Activated effector memory CD4-positive, alpha-beta T cell treated with Interleukin-2 at 50 U/mL for 16 hours (primary cell): Measurements from ENCODE around the gene CSPG4.
"Not testable (repeated sequence)": the region's sequence is repeated elsewhere in the genome, so short reads cannot be mapped to it uniquely, and the experiment has no call there.

Experiments
- DNase-seq: peaks from one replicate; pipeline ENCODE4 v3.0.0-alpha.2; 2020

The CSPG4 gene

DNA sequence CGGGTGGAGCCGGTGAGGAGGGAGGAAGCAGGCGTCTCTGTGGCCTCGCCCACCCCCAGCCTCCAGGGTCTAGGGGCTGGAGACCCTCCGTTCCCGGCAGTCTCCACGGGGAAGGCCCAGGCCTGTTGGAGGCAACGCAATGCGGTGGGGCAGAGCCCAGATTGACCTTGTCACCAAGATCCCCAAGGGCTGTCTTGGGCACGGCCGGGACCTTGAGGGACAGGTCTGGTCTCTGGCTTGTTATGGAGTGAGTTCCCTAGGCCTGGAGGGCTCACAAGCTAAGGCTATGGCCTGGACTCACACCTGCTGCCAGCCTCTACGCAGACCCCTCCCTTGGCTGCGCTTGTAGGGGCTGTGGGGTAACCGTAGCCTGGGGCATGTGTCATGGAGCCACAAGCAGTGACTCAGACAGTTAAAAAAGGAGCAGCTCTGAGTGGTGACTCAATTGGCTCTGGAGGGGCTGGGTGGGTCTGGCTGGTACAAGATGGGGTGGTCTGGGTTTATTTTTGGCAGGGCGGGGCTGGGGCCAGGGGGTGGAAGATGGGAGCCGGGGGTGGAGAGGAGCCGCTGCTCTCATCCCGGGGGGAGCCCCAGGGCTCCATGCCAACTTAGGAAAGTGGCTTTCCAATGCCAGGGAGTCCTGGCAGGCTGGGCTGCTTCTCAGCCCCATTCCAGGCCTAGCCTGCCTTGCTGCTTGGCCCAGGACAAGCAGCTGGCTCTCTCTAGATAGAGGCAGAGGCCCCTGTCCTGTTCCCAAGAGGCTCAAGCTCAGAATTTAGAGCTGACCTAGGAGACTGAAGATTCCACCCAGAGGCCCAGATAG is 9.0 kb downstream of the CSPG4 start:
- not testable (repeated sequence) for DNase-seq

DNA sequence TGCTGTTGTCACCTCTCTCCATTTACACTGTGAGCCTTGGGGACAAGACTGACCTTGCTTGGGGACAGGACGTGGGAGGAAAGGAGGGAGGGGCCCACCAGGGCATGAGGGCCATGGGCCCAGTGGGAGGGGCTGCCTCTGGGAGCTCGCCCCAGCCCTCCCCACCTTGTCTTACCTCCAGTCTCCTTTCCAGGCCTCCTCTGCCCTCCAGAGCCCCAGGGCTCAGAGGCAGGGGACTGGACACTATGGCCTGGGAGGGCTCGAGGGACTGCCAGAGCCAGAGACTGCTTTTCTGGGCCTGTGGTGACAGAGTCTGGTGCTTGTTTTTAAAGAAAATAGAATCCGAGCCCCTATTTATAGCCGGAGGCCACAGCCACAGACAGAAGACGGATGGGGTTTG is 10.2 kb downstream of the CSPG4 start:
- DNase-seq, result no peak

DNA sequence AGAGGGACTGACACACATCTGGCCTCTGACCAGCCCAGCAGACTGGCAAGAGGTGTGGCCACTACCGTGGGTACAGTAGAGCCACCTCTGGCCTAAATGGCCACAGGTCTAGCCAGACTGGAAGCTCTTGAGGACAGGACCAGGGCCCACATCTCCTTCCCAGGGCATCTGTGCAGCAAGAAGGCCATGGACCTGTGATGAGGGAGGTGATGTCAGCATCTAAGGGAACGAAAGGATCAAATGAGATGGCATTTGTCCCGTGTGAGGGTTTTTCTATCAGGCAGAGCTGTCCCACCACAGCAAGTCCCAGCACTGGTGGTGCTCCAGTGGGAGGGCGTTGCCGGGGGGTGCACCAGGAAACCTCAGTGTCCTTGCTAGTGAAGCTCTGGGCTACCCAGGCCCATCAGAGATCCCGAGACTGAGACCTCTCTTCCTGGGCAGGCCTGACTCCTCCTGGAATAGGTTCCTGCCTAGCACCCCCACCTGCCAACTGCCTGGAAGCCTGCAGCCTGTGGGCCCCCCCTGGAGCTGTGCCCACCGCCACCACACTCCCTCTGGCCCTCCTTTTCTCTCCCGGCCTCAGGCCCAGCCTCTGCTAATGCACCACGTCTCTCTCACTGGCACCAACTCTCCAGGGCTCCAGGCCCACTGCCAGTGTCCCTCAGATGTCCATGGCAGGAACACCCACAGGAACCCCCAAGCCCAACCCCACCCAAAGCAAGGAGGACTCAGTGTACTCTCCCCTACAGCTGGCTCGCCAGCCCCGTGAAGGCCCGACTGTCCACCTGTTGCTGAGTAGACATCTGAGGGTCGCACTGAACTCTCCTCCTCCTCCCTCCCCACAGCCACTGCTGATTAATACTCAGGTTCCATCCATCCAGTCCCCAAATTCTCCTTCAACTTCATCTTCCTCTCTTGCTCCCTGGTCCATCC is 11.3 kb downstream of the CSPG4 start:
- not testable (repeated sequence) for DNase-seq

DNA sequence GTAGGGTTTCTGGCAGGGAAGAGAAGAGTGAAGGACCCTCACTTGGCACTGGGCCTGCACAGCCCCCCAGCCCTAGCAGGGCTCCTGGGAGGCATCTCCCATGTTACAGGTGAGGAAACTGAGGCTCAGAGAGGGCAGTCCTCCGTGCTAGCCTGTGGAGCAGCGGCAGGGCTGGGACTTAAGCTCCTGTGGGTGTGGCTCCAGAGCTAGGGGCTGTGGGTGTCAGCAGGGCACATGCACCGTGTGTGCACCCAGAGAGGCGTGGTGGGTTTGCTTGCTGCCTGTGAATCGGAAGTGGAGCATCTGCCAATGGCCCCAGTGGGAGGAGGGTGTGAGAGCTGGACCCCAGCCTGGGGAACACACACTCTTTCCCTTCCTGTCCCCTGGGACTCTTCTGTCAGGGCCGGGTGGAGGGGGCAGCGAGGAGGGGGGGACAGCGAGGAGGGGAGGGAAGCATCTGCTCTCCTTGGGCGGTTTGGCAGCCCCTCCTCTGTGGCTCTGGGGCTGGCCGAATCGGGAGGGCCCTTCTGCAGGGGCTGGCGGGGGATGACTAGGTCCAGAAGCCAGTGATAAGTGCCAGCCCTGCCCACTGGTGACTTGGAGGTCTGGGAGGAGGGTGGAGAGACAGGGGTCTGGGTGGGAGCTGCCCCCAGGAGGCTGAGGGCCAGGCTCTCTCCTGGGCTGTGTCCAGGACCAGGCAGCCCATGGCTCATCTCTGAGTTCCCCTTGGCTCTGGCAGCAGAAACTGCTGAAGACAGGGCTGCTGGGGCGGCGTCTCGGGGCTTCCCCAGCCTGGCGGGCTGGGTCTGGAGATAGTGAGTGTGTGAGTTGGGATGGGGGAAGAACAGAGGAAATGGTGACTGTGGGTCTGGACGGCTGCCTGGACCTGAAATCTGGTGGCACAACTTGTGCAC is 12.4 kb downstream of the CSPG4 start:
- not testable (repeated sequence) for DNase-seq

DNA sequence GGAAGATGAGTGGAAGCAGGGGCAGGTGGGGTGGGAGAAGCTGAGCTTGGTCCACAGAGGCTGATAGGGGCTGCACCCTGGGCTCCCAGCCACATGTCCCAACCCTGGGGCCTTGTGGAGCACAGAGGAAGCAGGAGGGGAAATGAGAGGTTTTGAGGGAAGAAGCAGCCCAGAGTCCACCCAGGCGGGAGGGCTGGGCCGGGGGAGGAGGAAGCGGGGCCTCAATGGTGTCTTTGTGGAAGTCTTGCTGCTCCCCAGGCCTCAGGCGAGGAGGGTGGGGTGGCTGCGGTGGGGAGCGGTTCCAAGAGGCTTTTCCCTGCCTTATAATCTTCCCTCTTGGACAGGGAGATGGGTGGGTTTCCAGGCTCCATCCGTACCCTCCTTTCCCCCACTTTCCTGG is 13.1 kb downstream of the CSPG4 start:
- DNase-seq, result not testable (repeated sequence)

DNA sequence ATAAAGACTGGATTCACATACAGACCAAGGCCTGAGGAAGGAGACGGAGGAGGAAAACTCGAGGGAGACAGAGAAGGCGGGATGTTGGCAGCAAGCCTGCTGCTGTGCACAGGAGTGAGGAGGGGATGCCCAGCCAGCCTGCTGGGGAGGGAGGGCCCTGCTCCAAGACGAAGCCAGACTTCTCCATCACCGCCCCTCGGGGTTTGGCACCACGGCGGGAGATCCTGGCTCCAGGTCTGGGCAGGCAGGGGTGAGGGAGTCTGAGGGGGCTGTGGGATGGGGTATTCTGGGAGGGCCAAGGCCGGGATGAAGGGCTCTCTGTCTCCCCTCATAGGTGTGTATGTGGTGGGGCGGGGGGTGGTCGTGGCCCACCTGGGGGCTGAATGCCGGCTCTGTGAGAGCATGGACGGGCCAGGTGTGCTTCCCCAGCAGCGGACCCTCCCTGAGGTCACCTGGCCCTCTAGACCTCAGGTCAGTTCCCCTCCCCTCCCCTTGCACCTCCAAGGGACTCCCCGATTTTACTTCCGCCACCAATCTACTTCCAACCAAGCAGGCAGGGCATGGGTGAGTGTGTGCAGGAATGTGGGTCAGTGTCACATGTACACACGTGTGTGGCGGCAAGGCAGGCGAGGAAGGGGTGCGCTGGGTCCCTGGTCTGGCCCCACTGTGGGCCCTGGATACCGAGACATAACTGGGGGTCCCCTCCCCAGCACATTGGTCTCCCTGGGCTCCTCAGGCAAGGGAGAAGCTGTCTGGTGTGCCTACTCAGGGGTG is 14.5 kb downstream of the CSPG4 start:
- not testable (repeated sequence) for DNase-seq

DNA sequence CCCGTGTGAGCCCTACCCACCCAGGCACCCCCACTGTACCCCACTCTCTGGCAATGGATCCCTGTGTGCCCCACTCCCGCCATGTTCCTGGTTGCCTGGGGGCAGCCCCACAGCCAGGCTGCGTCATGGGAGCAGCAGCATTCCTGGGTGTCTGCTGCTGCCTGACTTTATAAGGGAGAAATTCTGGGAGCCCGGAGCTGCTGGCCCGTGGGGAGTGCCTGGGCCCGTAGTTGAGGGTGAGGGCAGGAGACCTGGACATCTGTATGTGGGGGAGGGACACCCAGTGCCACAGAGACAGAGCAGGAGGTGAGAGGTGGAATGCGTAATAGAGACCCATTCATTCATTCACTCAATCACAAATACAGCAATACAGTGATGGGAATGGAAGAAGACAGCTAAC is 15.1 kb downstream of the CSPG4 start:
- DNase-seq, result no peak

DNA sequence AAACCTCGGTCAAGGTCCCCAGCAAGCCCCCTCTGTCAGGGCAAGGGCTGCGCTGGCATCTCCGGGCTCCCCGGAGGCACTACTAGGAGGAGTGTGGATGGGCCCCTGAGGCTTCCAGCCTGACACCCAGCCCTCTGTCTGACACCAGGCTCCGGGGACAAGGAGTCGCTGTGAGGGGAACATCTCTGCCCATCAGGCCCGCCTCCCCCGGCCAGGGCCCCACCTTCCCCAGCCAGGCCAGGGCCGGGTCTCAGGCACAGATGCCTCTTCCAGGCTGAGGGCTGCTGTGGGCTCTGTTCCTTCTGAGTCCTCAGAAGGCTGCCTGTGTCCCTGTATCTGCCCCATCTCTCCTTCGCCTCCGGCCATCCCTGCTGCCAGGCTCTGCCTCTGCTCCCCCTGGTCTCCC is 15.8 kb downstream of the CSPG4 start:
- DNase-seq, result no peak

DNA sequence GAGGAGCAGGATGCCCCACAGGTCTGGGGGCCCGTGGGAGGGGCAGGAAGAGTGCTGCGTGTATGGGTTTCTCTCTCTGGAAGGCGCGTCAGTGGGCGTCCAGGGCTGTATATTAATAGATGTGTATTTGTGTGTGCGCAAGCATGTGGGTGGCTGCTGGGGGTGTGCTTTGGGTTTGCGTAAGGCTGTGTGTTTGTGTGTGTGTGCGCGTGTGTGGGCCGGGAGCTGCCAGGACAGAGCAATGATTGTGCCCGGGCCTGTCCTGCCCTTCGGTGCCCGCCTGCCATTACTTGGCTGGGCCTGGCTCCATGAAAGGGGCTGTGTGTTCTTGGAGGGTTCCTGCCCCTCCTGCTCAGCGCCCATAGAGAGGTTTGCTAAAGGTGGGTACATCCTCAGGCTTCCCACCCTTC is 16.3 kb downstream of the CSPG4 start:
- DNase-seq, result no peak

DNA sequence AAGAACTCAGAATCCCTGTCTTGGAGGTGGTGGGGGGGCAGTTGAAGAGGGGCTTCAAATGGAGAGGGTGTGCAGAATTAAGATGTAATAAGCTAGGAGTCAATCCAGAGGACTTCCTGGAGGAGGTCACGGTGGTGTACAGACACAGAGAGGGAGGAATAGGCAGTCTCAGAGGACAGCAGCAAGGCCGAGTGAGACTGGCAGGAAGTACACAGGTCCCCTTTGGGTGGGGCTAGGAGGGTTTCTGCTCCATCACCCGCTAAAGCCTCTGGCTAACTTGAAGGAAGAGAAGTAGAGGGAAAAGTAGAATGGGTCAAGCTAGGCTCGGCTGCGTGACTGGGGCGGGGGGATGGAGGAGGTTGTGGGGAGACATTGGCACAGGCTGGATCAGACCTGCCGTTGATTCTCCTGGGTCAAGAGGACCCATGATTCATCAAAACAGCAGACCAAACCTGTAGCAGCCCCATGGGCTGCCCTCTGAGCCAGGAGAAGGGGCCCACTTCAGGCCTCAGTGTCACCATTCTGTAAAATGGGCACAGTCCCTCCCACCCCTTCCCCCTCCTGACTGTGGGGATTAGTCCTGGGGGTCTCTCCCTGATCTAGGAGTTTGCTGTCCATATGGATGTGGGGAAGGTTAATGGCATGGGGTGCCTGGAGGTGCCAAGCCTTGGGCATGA is 16.9 kb downstream of the CSPG4 start:
- no peak for DNase-seq

DNA sequence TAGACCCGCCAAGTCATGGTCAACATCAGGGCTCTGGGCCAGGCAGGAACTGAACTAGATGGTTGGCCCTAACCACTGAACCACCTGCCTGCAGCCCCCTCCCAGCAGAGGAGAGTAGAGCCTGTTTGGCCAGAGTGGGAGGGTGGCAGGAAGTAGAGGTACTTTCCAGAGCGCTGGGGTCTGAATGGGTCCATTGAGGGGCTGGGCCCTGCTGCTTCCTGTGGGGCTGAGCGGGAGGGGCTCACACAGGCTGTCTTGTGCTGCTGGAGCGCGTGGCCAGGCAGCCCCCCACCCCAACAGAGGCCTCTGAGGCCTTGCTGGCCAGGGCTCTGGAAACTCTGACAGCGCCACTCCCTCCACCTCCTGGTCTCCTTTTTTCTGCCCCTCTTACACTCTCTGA is 17.4 kb downstream of the CSPG4 start:
- DNase-seq, result no peak

DNA sequence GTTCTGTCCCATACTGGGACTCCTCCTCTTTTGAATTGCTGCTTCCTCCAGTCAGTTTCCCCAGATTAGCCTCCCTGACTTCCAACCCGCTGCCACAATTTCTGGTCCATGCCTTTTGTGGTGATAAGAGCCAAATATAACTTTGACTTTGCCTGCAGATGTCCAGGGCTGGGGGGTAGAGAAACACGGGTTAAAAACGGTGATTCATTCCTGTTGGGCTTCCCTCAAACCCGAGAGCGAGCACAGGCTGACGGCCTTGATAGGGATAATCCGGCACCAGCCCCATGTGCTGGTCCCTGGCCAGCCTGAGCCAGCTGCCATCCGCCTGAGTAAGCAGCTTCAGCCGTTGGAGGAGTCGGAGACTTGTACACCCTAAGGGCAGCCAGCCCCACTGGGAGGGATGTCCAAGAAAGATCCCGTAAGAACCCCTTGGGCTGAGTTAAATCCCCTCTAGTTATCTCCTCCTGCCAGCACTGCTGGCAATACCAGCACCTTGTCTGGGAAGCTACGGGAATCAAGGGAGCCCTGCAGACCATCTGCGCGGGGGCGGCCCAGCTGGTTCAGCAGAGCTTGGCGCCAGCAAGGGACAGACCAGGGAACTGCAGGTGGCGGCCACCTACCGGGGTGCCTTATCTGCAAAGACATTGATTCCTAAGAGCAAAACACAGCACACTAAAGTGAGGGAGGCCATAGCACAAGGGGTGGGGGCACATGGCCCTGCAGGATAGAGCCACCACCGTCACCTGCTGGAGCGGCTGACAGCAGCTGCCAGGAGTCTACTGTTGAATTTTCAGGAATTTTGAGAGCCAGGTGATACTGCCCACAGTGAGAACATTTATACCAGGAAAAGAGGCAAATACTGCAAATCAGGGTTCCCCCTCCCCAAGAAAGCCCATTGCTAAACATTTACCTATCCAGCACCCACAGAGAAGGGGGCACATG is 18.1 kb downstream of the CSPG4 start:
- DNase-seq, result no peak

DNA sequence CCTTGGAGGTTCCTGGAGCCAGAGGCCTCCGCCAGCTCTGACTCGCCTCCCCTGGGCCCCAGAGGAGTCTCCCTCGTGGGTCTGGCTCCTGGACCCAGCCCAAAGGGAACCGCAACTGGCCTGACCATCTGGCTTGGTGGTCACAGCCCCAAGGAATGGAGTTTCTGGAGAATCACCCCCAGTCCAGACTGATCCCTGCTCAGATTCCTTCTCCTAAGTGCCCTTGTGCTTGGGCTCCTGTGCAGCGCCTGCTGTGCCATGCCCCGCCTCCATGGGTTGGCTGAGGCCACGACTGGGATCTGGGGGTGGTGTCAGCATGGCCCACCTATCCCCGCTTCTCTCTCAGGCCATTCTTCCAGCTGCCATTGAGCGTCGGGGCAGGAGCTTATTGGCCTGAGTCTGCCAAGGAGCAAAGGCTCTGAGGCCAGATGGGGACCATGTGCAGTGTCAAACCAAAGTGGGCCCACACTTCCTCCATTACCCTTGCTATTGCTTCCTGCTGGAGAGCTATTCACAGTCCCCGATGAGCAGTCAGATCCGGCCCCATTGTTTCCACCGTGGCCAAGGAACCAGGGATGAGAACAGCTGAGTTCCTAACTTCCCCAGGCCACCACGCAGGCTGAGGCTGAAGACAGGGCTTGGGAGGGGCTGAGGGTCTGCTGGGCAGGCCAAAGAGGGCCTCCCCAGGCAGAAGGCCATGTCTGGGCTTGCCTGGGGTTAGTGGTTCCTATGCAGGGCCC is 19.0 kb downstream of the CSPG4 start:
- no peak for DNase-seq

DNA sequence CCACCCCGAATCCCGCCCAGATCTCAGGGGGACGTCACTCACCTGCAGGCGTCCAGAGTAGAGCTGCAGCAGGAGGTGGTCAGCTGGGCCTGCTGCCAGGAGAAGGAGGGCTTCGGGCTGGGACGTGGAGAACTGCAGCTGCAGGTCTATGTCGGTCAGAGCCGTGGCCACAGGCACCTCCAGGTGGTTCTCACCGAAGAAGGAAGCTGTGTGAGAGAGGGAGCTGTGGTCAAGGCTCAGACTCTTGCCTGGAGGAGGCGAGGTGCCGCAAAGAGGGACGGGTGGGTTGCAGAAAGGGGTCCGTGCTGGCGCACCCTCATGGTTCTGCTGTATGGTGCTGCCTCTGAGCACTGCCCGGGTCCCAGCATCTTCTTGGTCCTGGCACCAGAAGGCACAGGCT is 19.6 kb downstream of the CSPG4 start:
- DNase-seq, result not testable (repeated sequence)

DNA sequence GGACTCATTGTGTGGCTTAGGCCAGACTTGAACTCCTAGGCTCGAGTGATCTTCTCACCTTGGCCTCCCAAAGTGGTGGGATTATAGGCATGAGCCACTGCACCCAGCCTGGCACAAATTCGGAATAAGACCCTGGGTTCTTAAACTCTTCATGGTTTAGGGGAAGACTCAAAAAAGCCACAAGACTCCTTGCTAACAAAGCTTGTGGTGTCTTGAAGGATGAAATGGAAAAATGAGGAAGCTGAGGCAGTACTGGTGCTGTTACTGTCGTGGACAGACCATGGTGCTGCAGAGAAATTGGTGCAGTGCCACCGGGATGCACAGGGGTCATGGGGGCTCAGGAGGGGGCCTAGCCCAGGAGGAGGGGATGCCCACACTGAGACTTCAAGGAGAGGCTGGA is 20.3 kb downstream of the CSPG4 start:
- not testable (repeated sequence) for DNase-seq

DNA sequence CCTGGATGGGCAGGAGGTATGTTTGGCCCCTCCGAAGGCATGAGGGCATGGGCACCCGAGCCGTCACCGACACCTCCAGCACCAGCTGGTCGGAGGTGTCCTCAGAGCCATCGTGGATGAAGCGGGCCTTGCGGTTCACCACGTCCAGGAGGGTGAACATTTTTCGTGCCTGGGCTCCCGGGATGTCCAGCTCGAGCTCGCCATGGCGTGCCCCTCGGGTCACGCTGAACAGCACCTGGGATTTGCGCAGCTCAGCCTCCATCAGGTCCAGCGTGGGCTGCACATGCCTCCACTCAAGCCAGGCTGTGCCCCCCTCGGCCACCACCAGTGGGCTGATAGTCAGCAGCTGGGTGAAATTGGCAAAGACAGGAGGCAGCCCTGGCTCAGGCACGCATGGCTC is 23.2 kb downstream of the CSPG4 start:
- DNase-seq, result not testable (repeated sequence)

DNA sequence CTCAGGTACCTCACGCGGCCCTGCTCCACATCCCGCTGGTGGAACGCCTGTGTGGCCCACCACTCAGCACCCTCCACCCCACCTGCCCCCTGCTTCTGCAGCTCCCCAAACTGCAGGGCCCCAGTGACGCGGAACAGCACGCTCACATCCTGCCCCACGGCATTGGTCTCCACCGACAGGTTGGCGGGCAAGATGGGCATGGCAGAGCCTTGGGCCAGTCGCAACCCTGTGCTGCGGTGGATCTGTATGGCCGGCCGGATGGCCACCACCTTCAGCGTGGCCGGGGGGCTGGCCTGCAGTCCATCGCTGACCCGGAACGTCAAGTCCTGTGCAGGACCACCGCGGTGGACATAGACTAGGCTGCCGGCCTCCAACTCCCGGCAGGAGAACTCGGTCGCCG is 23.8 kb downstream of the CSPG4 start:
- no peak for DNase-seq

DNA sequence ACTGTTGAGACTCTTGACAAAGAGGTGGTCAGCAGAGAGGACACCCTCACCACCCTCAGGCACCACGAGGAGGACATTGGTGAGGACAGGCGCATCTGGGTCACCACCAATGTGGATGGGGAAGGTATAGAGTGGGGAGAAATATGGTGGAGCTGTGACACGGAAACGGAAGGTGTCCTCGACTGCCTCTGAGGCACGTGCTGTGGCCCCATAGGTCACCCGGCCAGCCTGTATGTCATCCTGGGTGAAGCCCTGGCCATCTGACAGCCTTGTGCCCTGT is 24.4 kb downstream of the CSPG4 start:
- no peak for DNase-seq

DNA sequence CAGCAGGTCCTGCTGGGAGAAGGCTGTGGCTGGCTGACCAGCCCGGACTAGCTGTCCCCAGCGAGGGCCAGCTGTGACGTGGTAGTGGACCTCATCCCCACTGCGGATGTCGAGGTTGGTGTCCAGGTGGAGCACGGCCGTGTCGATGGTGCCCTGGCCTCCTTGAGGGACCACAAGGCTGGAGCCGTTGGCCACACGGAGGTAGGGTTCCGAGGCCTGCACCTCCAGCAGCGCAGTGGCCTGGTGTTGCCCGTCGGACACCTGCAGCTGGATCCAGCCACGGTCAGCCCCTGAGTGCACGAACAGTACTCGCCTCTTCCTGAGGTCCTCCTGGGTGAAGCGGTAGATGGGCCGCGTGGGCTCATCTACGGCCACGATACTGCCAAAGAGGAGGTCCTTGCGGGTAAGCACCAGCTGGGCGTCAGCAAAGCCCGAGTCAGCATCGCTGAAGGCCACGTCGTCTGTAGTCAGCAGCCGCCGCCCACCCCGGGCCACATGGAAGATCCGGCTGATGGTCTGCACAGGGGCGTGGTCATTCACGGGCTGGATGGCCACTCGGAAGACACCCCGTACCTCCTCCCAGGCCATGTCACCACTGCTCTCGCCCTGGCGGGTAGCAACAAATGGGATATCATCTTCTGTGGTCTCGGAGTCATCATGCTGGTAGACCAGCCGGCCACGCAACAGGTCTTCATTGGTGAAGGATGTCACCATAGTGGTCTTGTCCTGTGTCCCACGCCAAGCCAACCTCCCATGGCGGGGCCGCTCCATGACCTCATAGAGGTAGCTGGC is 25.0 kb downstream of the CSPG4 start:
- no peak for DNase-seq
